Measurements from ENCODE around the gene LAPTM4A.

- TF ChIP-seq CTCF (IDR thresholded peaks at IDR 0.05; ENCODE audit: low read depth, low read length) (no peak), EZH2phosphoT487 (IDR thresholded peaks at IDR 0.05; ENCODE audit: low read depth) (no peak)
Measured at GRCh38 chr2:20034218-20034617, 17.2 kb downstream of the LAPTM4A start.

Data from OCI-LY3 (cell line).